ENCODE measurements around the gene DDX20. TPM values are rescaled to one million over a fixed set of nuclear protein-coding genes. Genes with fewer than 3 reads are reported as not detected.
A peak's percentile ranks its signal among the peaks of the same experiment; 100 is the strongest.

Gene DDX20
- total and polyA plus RNA-seq, 11 donors, result 2.9 to 12.9 (median 7.3) TPM

- no peaks in the 10 kb centered on the region for H3K9me3 ChIP-seq
- ATAC-seq (peak; percentile 51 to 85 (median 61)), DNase-seq (peak; percentile 71 to 86 (median 81))
- H3K4me3 ChIP-seq, result no peak overlapping the region
- intact Hi-C loops (cut with DNase I), result loop anchor here in 6 of 10 donors (1.0 to 5.0 kb wide), 6 partner anchors 15 to 33 kb away; partner anchors contain the start of gene INKA2 (in 3 of the 6)
- H3K27ac ChIP-seq, result peak overlapping the region; percentile 74 to 95 (median 91)
- TF ChIP-seq POLR2A (IDR thresholded peaks at IDR 0.05), result no peak
- TF ChIP-seq, protein P1, sequence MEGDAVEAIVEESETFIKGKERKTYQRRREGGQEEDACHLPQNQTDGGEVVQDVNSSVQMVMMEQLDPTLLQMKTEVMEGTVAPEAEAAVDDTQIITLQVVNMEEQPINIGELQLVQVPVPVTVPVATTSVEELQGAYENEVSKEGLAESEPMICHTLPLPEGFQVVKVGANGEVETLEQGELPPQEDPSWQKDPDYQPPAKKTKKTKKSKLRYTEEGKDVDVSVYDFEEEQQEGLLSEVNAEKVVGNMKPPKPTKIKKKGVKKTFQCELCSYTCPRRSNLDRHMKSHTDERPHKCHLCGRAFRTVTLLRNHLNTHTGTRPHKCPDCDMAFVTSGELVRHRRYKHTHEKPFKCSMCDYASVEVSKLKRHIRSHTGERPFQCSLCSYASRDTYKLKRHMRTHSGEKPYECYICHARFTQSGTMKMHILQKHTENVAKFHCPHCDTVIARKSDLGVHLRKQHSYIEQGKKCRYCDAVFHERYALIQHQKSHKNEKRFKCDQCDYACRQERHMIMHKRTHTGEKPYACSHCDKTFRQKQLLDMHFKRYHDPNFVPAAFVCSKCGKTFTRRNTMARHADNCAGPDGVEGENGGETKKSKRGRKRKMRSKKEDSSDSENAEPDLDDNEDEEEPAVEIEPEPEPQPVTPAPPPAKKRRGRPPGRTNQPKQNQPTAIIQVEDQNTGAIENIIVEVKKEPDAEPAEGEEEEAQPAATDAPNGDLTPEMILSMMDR (IDR thresholded peaks at IDR 0.05), result no peak
- H3K27me3 ChIP-seq, result no peaks in the 10 kb centered on the region
- 26 to 46% (median 32%) methylated on average over 4 of the region's 4 CpGs for WGBS, 4 donors
- H3K4me1 ChIP-seq, result peaks cover 10 to 59% (median 44%) of the 10 kb centered on the region in 12 donors
- peaks cover 0 to 5% (median 0%) of the 10 kb centered on the region in 9 donors for H3K36me3 ChIP-seq
Measured at GRCh38 chr1:111719674-111720132, 36.0 kb upstream of the DDX20 start.

DNA sequence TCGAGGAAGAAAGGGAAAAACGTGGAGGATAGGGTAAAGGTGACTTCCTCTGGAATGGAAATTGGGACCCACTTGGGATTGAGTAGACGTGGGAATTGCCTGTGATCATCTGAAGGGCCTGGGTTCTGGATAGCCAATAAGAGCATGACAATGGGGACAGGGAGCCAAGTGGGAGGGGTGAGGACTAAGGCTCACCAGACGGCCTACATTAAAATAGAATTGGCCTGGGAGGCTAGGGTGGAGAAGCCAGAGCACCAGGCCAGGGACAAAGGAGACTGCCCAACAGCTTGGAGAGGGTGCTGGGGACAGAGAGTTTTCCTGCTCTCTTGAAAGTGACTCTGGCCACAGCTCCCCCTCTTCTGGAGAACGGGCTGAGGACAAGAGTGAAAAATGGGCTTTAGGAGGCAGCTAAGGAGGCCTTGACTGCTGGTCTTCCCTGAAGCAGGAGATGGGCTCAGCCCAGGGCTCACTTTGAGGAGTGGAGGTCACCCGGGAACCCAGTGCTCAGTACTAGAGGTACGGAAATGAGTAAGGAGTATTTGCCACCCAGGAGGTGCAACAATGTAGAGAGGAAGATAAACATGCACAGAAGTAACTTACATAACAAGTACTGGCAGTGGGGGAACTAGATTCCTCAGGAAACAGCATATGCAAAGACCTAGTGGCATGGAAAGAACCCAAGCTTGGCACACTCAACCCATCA, 35.3 kb upstream of the DDX20 start:
- H3K9me3 ChIP-seq, result no peaks in the 10 kb centered on the region
- intact Hi-C loops (cut with DNase I), result loop anchor here in 5 of 10 donors (1.0 to 2.0 kb wide), 4 partner anchors 14 to 20 kb away; partner anchors contain the start of gene INKA2 (in 3 of the 5)
- TF ChIP-seq, protein P1 (IDR thresholded peaks at IDR 0.05), result no peak
- TF ChIP-seq POLR2A (IDR thresholded peaks at IDR 0.05), result peak in 1 of 2 donors; percentile 44
- ATAC-seq (peak; percentile 70 to 87 (median 80)), DNase-seq (peak; percentile 65 to 81 (median 78))
- no peak overlapping the region for H3K4me3 ChIP-seq
- peaks cover 0 to 5% (median 0%) of the 10 kb centered on the region in 9 donors for H3K36me3 ChIP-seq
- peak overlapping the region; percentile 74 to 95 (median 91) for H3K27ac ChIP-seq
- peaks cover 13 to 66% (median 50%) of the 10 kb centered on the region in 12 donors for H3K4me1 ChIP-seq
- 31 to 49% (median 33%) methylated on average over 7 of the region's 7 CpGs for WGBS, 4 donors
- H3K27me3 ChIP-seq, result no peaks in the 10 kb centered on the region

DNA sequence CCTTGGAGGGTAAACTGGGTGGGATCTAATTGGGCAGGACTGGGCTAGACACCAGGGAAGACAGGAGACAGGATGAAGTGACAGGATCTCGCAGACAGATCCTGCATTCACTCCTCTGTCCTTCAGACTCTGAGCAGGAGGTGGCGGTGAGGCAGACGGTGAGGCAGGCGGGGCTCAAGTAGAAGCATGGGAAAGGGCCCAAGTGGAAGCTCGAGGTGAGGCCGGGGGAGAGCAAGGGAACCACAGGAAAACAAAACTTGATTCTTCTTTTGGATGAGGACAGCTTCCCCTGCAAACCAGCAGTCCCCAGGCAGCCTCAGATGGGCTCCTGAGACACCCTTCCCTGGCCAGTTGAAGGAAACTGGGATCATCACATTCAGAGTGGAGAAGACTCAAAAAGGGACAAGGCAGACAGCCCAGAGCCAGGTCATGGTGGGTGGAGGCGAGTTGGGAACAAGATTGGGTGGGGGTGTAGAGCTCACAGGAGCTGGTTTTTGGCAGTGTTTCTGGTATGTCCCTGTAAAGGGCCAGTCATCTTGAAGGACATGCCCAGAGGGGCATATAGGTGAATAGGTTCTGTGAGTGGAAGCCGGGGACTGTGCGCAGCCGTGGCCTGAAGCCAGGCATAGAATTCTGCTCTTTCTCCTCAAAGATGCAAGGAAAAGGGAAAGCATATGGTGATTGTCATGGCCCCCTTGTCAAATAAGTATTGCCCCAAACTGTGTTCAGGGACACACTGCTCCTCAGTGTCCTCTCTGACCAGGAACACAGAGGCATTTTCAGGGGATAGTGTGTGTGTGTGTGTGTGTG, 34.5 kb upstream of the DDX20 start:
- Histone ChIP-seq H3K36me3 (peaks cover 0 to 5% (median 0%) of the 10 kb centered on the region in 9 donors), H3K27ac (peak overlapping the region; percentile 74 to 95 (median 91)), H3K27me3 (no peaks in the 10 kb centered on the region), H3K4me3 (no peak overlapping the region), H3K9me3 (no peaks in the 10 kb centered on the region), H3K4me1 (peaks cover 13 to 74% (median 53%) of the 10 kb centered on the region in 12 donors)
- 50 to 66% (median 53%) methylated on average over 10 of the region's 10 CpGs for WGBS, 4 donors
- no peak for TF ChIP-seq POLR2A (IDR thresholded peaks at IDR 0.05)
- TF ChIP-seq, protein P1 (IDR thresholded peaks at IDR 0.05), result no peak
- ATAC-seq (peak in 2 of 4 donors; percentile 5), DNase-seq (peak in 1 of 5 donors; percentile 51)
- intact Hi-C loops (cut with DNase I), result loop anchor here in 5 of 10 donors (1.0 to 2.0 kb wide), 4 partner anchors 14 to 20 kb away; partner anchors contain the start of gene INKA2 (in 3 of the 5)
